GM12873 (cell line): ENCODE results near the gene DTNBP1.

ENCODE experiments used
- CTCF ChIP-seq: IDR thresholded peaks from 2 replicates; pipeline ENCODE4 v1.5.1; 2012; ENCODE audit warnings: low read depth, mild to moderate bottlenecking, moderate library complexity, low read length, control low read depth; ENCODE audit not compliant: insufficient read depth; ENCODE audit errors: missing control alignments

The DTNBP1 gene

GRCh38 chr6:15535495-15536197 is 127.2 kb downstream of the DTNBP1 start:
- TF ChIP-seq CTCF, result no peak

GRCh38 chr6:15534974-15535373 is 127.9 kb downstream of the DTNBP1 start:
- no peak for TF ChIP-seq CTCF

- TF ChIP-seq CTCF, result no peak
These were observed 129.3 kb downstream of the DTNBP1 start for GRCh38 chr6:15533379-15534026.

GRCh38 chr6:15531973-15532372 is 130.9 kb downstream of the DTNBP1 start:
- no peak for TF ChIP-seq CTCF

- TF ChIP-seq CTCF, result no peak
These were observed 132.4 kb downstream of the DTNBP1 start for GRCh38 chr6:15530411-15530810.

GRCh38 chr6:15528870-15529269 is 134.0 kb downstream of the DTNBP1 start:
- TF ChIP-seq CTCF, result no peak

- TF ChIP-seq CTCF, result no peak
These were observed 134.8 kb downstream of the DTNBP1 start for GRCh38 chr6:15527838-15528617.
